ENCODE measurements around the gene BAZ2B.

The BAZ2B gene

GRCh38 chr2:159573294-159573693 lies 43.1 kb downstream of the BAZ2B start:
- Histone ChIP-seq H3K9me3 (replicated peaks in 1 of 11) (peaks cover 16 to 35% (median 31%) of the 10 kb centered on the region in 11 experiments), H3K27ac (no peak overlapping the region), H3K27me3 (no peaks in the 10 kb centered on the region), H3K9ac (no peak overlapping the region), H3K4me3 (no peak overlapping the region), H3K36me3 (peaks cover 3 to 41% (median 17%) of the 10 kb centered on the region in 11 experiments; a peak in 15 of 22 replicates), H3K4me2 (no peak overlapping the region), H4K20me1 (peaks cover 0 to 59% (median 0%) of the 10 kb centered on the region in 11 experiments; a peak in 4 of 22 replicates), H3K4me1 (peaks cover 0 to 8% (median 0%) of the 10 kb centered on the region in 10 experiments; a peak in 1 of 20 replicates)
- TF ChIP-seq Cebpa-rat (IDR thresholded peaks at IDR 0.05), result no peak

- Histone ChIP-seq H3K27me3 (no peaks in the 10 kb centered on the region), H3K27ac (no peak overlapping the region), H3K4me1 (peaks cover 0 to 8% (median 0%) of the 10 kb centered on the region in 10 experiments; a peak in 1 of 20 replicates), H3K4me3 (no peak overlapping the region), H3K9me3 (replicated peaks in 1 of 11) (peaks cover 16 to 35% (median 31%) of the 10 kb centered on the region in 11 experiments), H3K9ac (no peak overlapping the region), H3K36me3 (peaks cover 3 to 44% (median 17%) of the 10 kb centered on the region in 11 experiments; a peak in 15 of 22 replicates), H3K4me2 (no peak overlapping the region), H4K20me1 (peaks cover 0 to 56% (median 0%) of the 10 kb centered on the region in 11 experiments; a peak in 4 of 22 replicates)
- TF ChIP-seq Cebpa-rat (IDR thresholded peaks at IDR 0.05), result no peak
Measured at GRCh38 chr2:159572459-159572858, 43.9 kb downstream of the BAZ2B start.

GRCh38 chr2:159571540-159572260 lies 44.6 kb downstream of the BAZ2B start:
- no peak overlapping the region for H3K9ac ChIP-seq
- peaks cover 0 to 56% (median 0%) of the 10 kb centered on the region in 11 experiments; a peak in 4 of 22 replicates for H4K20me1 ChIP-seq
- H3K4me3 ChIP-seq, result no peak overlapping the region
- peaks cover 16 to 35% (median 31%) of the 10 kb centered on the region in 11 experiments for H3K9me3 ChIP-seq (replicated peaks in 1 of 11)
- peaks cover 0 to 8% (median 0%) of the 10 kb centered on the region in 10 experiments; a peak in 1 of 20 replicates for H3K4me1 ChIP-seq
- H3K4me2 ChIP-seq, result no peak overlapping the region
- no peak for TF ChIP-seq Cebpa-rat (IDR thresholded peaks at IDR 0.05)
- H3K27ac ChIP-seq, result no peak overlapping the region
- peaks cover 3 to 52% (median 17%) of the 10 kb centered on the region in 11 experiments; a peak in 16 of 22 replicates for H3K36me3 ChIP-seq
- no peaks in the 10 kb centered on the region for H3K27me3 ChIP-seq

- H3K4me2 ChIP-seq, result no peak overlapping the region
- H3K9me3 ChIP-seq (replicated peaks in 1 of 11), result peaks cover 0 to 8% (median 0%) of the 10 kb centered on the region in 11 experiments; a peak in 7 of 22 replicates
- H3K27me3 ChIP-seq, result no peaks in the 10 kb centered on the region
- peaks cover 0 to 38% (median 0%) of the 10 kb centered on the region in 11 experiments; a peak in 3 of 22 replicates for H4K20me1 ChIP-seq
- H3K4me3 ChIP-seq, result no peak overlapping the region
- H3K36me3 ChIP-seq, result peaks cover 0 to 39% (median under 1%) of the 10 kb centered on the region in 11 experiments; a peak in 10 of 22 replicates
- no peak overlapping the region for H3K9ac ChIP-seq
- no peaks in the 10 kb centered on the region for H3K4me1 ChIP-seq
- H3K27ac ChIP-seq, result no peak overlapping the region
- no peak for TF ChIP-seq Cebpa-rat (IDR thresholded peaks at IDR 0.05)
Measured at GRCh38 chr2:159564081-159564480, 52.3 kb downstream of the BAZ2B start.

GRCh38 chr2:159562248-159562647 lies 54.1 kb downstream of the BAZ2B start:
- Histone ChIP-seq H3K27me3 (no peaks in the 10 kb centered on the region), H4K20me1 (peaks cover 0 to 44% (median 0%) of the 10 kb centered on the region in 11 experiments; a peak in 3 of 22 replicates), H3K4me3 (no peak overlapping the region), H3K27ac (no peak overlapping the region), H3K4me2 (no peak overlapping the region), H3K9me3 (replicated peaks in 1 of 11) (peaks cover 0 to 8% (median 0%) of the 10 kb centered on the region in 11 experiments; a peak in 7 of 22 replicates), H3K36me3 (peaks cover 0 to 40% (median 4%) of the 10 kb centered on the region in 11 experiments; a peak in 10 of 22 replicates), H3K9ac (no peak overlapping the region), H3K4me1 (no peaks in the 10 kb centered on the region)
- no peak for TF ChIP-seq Cebpa-rat (IDR thresholded peaks at IDR 0.05)

GRCh38 chr2:159561786-159562185 lies 54.6 kb downstream of the BAZ2B start:
- H3K27ac ChIP-seq, result no peak overlapping the region
- H3K4me2 ChIP-seq, result no peak overlapping the region
- no peaks in the 10 kb centered on the region for H3K27me3 ChIP-seq
- no peak for TF ChIP-seq Cebpa-rat (IDR thresholded peaks at IDR 0.05)
- no peaks in the 10 kb centered on the region for H3K4me1 ChIP-seq
- no peak overlapping the region for H3K9ac ChIP-seq
- H3K36me3 ChIP-seq, result peaks cover 0 to 36% (median 4%) of the 10 kb centered on the region in 11 experiments; a peak in 10 of 22 replicates
- H4K20me1 ChIP-seq, result peaks cover 0 to 45% (median 0%) of the 10 kb centered on the region in 11 experiments; a peak in 3 of 22 replicates
- peaks cover 0 to 8% (median 0%) of the 10 kb centered on the region in 11 experiments; a peak in 7 of 22 replicates for H3K9me3 ChIP-seq (replicated peaks in 1 of 11)
- H3K4me3 ChIP-seq, result no peak overlapping the region

GRCh38 chr2:159561242-159561641 lies 55.1 kb downstream of the BAZ2B start:
- TF ChIP-seq Cebpa-rat (IDR thresholded peaks at IDR 0.05), result no peak
- H3K27me3 ChIP-seq, result no peaks in the 10 kb centered on the region
- H4K20me1 ChIP-seq, result peaks cover 0 to 49% (median 0%) of the 10 kb centered on the region in 11 experiments; a peak in 2 of 22 replicates
- no peak overlapping the region for H3K4me2 ChIP-seq
- H3K4me3 ChIP-seq, result no peak overlapping the region
- peaks cover 0 to 8% (median 0%) of the 10 kb centered on the region in 11 experiments; a peak in 7 of 22 replicates for H3K9me3 ChIP-seq (replicated peaks in 1 of 11)
- H3K36me3 ChIP-seq, result peaks cover 0 to 33% (median 4%) of the 10 kb centered on the region in 11 experiments; a peak in 8 of 22 replicates
- no peaks in the 10 kb centered on the region; a peak in 1 of 20 replicates for H3K4me1 ChIP-seq
- no peak overlapping the region for H3K27ac ChIP-seq
- H3K9ac ChIP-seq, result no peak overlapping the region

- TF ChIP-seq Cebpa-rat (IDR thresholded peaks at IDR 0.05), result no peak
- H3K4me3 ChIP-seq, result no peak overlapping the region
Measured at GRCh38 chr2:159559034-159559433, 57.3 kb downstream of the BAZ2B start.

GRCh38 chr2:159558479-159558878 lies 57.9 kb downstream of the BAZ2B start:
- Histone ChIP-seq H3K9ac (no peak overlapping the region; a peak in 1 of 22 replicates), H3K4me2 (no peak overlapping the region), H3K27ac (no peak overlapping the region), H3K4me1 (no peaks in the 10 kb centered on the region; a peak in 1 of 20 replicates), H3K9me3 (replicated peaks in 1 of 11) (peaks cover 0 to 8% (median 0%) of the 10 kb centered on the region in 11 experiments; a peak in 6 of 22 replicates), H3K4me3 (no peak overlapping the region), H3K36me3 (peaks cover 0 to 22% (median 0%) of the 10 kb centered on the region in 11 experiments; a peak in 3 of 22 replicates), H4K20me1 (peaks cover 0 to 50% (median 0%) of the 10 kb centered on the region in 11 experiments; a peak in 2 of 22 replicates), H3K27me3 (no peaks in the 10 kb centered on the region)
- no peak for TF ChIP-seq Cebpa-rat (IDR thresholded peaks at IDR 0.05)

More at GRCh38 chr2:159559034-159559433, 57.3 kb downstream of the BAZ2B start:
- no peak overlapping the region for H3K4me2 ChIP-seq
- H4K20me1 ChIP-seq, result peaks cover 0 to 50% (median 0%) of the 10 kb centered on the region in 11 experiments; a peak in 2 of 22 replicates
- no peaks in the 10 kb centered on the region for H3K27me3 ChIP-seq
- no peaks in the 10 kb centered on the region; a peak in 1 of 20 replicates for H3K4me1 ChIP-seq
- H3K9ac ChIP-seq, result no peak overlapping the region; a peak in 1 of 22 replicates
- H3K9me3 ChIP-seq (replicated peaks in 1 of 11), result peaks cover 0 to 8% (median 0%) of the 10 kb centered on the region in 11 experiments; a peak in 6 of 22 replicates
- H3K36me3 ChIP-seq, result peaks cover 0 to 22% (median 0%) of the 10 kb centered on the region in 11 experiments; a peak in 3 of 22 replicates
- H3K27ac ChIP-seq, result no peak overlapping the region
